Stimulated activated naive CD4-positive, alpha-beta T cell (primary cell): ENCODE results near the gene RAB11FIP3.

Source experiments
- DNase-seq, 6 experiments: peaks; one replicate each; lab custom pipeline; 2025; lab: John Stamatoyannopoulos, UW

Gene RAB11FIP3

DNA sequence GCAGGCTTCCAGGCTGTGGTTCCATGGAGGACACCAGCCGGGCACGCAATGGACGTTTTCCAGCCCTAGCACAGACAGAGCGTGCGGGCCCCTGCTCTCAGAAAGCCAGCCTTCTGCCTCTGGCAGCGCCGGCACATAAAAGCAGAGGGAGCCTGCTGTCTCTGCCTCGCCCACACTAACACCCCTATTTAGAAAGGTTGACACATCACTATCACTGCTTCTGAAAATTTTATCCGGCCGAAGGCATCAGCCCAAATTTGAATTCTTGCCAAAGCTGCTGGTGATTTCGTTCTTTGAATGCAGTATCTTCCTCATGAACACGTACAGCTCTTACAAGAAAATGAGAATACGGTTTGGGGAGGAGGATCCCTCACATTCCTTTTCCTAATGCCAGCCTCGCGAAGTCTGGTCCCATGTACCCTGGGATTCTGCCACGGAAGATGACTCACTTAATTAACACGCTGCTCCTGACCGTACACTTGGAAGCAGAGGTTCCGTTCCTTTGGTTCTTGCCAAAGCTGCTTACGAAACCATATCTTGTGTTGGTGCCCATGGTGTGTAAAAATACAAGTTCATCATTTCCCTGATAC is 1.3 kb upstream of the RAB11FIP3 start:
- no peak for DNase-seq

DNA sequence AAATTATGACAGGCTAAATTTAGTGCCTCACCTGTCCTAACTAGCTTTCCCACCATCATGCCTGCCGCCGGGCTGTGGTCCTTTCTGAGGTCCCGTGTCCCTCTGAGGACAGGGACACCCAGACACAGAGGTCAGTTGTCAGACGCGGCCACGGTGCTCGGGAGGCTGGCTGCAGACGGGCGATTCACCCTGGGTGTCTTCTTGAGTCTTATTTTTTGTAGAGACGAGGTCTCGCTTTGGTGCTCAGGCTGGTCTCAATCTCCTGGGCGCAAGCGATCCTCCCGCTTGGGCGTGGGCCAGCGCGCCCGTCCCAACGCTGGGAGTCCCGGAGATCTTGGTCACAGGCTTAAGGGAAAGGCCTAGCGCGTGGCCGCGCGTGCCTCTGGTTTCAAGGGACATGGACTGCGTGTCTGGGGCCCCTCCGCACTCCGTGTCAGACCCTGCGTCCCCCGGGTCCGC is 797 bp upstream of the RAB11FIP3 start:
- DNase-seq, result no peak

DNA sequence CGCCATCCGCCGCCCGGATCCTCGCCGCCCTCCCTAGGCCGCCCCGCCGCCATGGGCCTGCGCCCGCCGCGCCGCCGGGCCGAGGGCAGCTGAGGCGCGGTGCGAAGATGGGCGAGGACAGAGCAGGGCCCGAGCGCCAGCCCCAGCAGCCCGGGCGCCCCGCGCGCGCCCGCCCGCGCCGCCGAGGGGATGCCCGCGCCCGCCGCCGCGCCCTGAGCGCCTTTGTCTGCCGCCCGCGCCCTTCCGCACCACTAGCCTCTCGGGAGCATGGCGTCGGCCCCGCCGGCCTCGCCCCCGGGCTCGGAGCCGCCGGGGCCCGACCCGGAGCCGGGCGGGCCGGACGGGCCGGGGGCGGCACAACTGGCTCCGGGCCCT is 278 bp downstream of the RAB11FIP3 start:
- DNase-seq, result peak in 4 of 6 experiments; percentile 36 to 76 (median 52)

DNA sequence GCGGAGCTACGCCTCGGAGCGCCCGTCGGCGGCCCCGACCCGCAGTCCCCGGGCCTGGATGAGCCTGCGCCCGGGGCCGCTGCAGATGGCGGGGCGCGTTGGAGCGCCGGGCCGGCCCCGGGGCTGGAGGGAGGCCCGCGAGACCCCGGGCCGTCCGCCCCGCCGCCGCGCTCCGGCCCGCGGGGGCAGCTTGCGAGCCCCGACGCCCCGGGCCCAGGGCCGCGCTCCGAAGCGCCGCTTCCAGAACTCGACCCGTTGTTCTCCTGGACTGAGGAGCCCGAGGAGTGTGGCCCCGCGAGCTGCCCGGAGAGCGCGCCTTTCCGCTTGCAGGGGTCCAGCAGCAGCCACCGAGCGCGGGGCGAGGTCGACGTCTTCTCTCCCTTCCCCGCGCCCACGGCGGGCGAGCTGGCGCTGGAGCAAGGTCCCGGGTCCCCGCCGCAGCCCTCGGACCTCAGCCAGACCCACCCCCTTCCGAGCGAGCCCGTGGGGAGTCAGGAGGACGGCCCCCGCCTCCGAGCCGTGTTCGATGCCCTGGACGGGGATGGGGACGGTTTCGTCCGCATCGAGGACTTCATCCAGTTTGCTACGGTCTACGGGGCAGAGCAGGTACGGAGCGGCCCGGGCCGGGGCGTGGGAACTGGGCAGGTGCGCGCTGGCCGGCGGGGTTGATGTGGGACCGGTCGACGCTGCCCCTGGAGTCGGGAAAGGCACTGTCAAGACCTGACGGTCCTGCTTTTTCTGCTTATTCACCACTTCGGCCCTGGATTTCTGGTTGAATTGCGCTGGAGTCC is 861 bp downstream of the RAB11FIP3 start:
- peak in 3 of 6 experiments; percentile 1 to 20 (median 10) for DNase-seq

DNA sequence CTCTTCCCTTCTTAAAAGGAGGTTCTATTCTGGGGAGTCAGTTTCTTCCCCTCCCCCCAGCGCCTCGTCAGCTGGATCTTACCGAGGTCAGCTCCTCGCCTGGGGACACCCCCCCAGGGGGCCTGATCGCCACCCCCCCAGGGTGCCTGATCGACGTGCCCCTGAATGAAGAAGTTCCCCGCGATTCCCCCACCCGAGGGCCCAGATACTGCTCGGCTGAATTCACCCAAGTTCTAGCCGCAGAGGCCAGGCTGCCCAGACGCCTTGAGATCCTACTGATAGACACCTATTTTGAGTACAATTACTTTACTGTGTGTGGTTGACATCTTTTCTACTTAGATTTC is 1.4 kb downstream of the RAB11FIP3 start:
- DNase-seq, result peak in 1 of 6 experiments; percentile 4

DNA sequence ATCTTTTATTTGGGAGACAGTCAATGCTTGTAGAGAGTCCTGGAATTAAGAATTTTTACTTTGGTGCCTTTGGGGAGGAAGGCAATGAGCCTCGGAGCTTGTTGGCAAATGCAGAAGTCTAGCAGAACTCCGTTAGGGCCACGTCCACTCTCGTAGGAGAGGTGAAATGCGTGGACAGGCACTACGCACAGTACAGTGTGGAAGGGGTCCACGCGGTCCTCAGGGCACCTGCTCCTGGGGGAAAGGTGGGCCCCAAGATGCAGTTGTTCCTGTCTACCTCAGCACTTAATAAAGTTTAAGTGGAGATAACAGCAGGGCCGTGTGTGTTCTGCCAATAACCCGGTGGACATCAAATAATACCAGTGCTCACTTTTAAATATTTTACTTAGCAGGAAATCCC is 1.8 kb downstream of the RAB11FIP3 start:
- no peak for DNase-seq

DNA sequence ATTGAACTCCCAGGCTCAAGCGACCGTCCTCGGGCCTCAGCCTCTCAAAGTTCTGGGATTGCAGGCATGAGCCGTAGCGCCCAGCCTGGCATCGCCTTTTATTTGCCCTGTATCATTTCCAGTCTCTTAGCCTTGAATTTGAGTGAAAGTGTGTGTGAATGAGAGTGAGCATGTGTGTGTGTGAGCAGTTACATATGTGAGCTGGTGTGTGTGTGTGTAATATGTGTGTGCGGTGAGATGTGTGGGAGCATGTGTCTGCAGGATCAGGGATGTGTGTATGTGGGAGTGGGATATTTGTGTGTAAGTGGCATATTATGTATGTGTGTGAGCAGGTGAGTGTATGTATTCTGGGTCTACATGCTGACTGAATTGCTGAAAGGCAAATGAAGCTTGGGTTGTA is 5.5 kb downstream of the RAB11FIP3 start:
- DNase-seq, result no peak

DNA sequence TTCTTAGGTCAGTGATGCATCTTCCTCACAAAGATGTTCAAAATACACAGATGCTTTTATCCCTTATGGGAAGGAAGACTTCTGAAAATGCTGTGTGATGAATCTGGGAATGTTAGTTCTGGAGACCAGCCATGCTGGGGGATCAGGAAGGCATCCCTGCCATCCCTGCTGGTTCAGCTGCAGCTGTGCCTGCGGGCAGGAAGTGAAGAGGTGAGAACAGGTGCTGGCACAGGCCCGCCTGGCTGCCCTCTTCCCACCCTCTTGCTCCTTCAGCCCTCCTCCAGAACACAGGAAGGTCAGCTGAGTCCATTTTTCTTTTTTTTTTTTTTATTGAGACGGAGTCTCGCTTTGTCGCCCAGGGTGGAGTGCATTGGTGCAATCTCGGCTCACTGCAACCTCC is 15.2 kb downstream of the RAB11FIP3 start:
- DNase-seq, result no peak

DNA sequence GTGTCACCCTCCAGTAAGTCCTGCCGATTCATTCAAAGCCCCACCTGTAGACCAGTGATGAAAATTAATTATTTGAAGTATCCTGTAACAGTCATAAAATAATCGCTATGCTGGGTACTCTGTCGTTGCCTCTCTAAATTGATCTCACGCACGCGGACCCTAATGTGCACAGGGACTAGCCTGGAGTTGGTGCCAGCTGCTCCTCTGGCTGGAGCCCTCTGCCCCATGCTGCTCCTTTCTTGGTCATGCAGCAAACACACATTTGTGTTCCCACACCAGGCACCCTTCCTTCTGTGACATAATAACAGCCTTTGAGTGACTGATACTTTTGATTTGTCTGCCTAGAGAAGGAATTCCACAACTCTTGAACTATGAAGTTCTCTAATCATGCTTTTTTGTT is 16.0 kb downstream of the RAB11FIP3 start:
- no peak for DNase-seq

DNA sequence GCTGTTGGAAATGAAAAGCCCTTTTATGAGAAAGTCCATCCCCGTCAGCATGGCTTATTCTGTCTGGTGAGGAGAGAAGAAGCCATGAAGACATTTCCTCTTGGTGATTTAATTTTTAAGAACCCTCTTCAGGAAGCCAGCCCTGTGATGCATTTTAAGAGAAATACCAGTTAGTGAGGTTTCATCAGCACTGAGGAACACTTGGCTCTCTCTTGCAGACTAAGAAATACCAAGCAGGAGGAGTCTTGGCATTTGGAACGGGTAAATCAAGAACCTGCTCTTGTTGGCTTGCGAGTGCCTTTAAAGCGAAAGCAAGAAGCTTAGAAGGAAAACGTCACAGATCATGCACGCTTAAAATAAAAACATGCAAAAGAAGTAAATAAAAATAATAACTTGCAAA is 17.5 kb downstream of the RAB11FIP3 start:
- no peak for DNase-seq

DNA sequence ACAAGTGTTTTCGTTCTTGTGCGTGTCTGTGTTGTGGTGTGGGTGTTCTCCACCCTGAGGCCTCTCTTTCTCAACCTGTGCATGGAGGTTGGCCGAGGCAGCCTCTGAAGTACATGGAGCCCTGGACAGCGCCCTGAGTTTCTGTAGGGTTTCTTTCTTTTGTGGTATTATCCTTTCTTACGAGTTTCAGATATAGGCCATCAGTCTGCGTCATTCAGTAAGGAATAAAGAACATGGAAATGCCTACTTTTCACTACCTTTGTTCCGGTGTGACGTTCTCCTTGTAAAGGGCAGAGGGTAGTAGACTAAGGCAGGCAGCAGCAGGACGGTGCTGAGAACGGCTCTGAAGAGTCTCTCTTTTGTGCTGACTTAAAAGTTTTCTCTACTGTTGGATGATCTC is 18.6 kb downstream of the RAB11FIP3 start:
- DNase-seq, result no peak

DNA sequence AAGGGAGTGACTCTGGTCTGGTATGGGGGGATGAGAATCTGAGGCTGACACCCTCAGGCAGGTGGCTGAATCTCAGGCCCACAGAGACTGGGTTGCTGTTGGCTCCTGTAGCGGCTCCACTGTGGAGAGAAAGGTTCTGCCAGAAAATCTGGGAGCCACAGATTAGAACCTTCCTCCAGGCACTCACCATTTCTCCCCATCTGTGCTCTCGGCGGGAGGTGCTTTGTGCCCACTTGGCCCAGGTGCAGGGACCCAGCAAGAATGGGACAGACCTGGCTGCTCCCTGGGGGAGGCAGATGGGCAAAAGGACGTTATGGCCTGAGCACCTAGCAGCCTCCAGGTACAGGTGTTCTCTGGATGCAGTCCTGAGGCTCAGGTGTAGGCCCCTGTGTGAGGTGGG is 20.1 kb downstream of the RAB11FIP3 start:
- DNase-seq, result no peak

DNA sequence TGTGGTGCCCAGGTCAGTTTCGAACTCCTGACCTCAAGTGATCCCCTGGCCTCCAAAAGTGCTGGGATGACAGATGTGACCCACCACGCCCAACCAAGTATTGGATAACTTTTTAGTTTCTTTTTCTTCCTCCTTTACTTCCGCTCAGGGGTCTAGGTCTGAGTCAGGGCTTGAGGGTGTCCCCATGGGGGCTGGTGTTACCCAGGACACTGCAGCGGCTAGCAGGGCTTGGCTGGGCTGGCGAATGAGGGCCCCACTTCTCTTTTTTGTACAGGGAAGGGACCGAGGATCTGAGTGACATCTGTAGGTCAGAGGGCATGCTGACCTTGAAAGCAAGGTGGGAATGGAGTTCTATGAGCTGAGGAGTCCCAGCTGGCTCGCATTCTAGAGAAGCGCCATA is 24.9 kb downstream of the RAB11FIP3 start:
- DNase-seq, result no peak

DNA sequence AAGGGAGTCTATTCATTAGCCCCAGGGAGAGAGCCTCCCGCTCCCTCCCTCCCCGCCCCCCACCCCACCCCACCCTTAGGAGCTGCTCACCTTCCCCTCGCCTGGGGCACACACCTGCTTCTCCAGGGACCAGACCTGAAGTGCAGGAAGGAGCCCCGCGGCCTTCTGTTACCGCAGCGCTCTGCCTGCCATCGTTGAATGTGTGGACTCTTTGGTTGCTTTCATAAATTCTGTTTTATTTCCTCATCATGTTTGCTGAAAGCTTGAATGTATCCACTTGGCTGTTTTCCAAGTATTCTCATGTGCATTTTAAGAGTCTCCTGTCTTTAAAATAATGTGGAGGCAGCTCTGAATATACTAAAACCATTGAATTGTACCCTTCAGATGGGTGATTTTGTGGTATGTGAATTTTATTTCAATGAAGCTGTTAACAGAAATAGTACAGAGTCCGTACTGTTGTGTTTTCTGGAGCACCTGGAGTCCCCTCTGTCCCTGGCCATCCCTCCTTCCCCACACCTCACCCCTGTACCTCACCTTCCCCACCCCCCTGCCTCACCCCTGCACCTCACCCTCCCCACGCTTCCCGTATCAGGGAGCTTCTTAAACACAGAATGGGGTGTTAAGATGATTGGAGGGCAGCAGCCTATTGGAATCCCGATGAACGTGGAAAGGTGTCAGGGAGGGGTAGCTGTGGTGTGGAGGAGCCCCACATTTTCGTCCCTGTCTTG is 25.5 kb downstream of the RAB11FIP3 start:
- DNase-seq, result no peak

DNA sequence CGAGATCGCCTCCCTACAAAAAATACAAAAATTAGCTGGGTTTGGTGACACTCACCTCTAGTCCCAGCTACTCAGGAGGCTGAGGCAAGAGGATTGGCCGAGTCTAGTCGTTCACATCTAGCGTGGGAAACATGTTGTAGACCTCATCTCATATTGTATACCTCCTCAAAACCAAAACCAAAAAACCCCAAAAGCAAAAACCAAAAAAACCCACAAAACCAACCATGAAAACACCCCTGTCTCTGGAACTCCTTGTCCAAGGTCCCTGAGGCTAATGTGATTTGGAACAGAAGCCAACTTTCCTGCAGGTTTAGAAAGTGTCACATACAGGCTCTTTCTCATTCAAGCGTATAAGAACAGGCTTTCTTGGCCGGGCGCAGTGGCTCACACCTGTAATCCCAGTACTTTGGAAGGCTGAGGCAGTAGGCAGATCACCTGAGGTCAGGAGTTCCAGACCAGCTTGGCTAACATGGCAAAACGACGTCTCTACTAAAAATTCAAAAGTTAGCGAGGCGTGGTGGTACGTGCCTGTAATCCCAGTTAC is 29.0 kb downstream of the RAB11FIP3 start:
- DNase-seq, result no peak

DNA sequence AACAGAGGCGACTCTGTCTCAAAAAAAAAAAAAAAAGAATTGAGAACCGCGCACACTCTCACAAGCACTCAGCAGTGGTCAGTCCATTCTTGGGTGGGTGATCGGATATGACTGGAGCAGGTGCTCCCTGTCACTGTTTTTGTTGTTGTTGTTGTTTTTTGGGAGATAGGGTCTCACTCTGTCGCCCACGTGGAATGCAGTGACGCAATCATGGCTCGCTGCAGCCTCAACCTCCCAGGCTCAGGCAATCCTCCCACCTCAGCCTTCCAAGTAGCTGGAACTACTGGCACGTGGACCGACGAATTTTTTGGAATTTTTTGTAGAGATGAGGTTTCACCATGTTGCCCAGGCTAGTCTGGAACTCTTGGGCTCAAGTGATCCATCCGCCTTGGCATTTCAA is 30.0 kb downstream of the RAB11FIP3 start:
- no peak for DNase-seq

DNA sequence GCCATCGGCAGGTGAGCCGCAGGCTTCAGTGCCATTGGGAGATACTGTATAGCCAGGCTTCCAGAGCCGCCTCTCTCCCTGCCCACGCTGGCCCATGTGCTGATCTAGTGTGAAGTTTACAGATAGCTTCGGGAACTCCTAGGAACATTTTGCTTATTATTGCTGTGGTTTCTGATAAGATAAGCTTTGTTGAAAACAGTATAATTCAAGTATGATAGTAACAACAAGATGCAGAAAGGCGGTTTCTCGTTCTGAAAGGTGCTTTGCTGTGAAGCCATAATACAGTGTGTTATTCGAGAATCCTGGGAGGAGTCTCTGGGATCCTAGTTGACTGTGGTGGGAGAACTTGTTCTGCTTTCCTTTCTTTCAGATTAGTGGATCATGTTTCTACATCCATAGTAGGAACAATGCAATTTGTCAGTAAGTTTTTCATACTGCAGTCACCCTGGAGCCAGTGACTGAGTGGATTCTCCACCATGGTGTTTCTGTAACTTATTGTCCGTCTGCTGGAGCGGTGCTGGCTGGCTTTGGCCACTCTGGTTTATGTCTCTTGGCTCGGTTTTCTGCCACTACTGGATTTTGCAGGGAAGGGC is 31.5 kb downstream of the RAB11FIP3 start:
- no peak for DNase-seq

DNA sequence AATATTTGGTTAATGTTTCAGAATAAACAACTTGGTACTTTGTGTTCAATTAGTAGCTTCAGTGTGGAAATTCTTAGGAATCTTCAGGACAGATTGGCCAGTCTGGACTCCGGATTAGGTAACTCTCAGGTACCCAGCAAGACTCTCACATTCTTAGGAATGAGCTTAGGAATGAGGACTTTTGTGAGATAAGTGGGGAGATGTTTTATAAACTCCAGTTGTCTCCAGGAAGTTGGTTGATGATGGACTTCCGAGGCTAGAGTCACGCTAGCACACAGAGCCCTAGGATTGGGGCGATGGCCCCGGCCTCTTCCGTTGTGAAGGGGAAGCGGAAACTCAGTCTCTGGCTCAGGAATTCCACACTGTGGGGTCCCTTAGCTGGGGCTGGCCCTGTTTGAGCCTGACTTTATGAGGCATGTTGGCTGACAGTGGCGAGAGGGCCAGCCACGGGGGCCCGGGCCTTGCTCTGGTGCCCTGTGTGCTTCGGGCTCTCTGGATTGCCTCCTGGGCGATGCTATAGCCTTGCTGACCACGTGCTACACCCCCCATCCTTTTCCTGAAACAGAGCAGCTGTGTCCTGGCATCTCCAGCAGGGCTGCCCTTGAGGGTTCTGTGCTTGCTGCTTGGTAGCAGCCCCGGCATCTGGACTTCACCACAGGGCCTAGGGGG is 32.4 kb downstream of the RAB11FIP3 start:
- no peak for DNase-seq

DNA sequence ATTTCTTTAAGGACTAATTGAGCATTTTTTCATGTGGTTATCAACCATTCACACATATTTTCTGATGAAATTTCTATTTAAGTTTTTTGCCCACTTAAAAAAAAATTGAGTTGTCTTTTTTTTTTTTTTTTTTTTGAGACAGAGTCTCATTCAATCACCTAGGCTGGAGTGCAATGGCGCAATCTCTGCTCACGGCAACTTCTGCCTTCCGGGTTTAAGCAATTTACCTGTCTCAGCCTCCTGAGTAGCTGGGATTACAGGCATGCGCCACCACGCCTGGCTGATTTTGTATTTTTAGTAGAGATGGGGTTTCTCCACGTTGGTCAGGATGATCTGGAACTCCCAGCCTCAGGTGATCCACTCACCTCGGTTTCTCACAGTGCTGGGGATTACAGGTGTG is 34.3 kb downstream of the RAB11FIP3 start:
- no peak for DNase-seq

DNA sequence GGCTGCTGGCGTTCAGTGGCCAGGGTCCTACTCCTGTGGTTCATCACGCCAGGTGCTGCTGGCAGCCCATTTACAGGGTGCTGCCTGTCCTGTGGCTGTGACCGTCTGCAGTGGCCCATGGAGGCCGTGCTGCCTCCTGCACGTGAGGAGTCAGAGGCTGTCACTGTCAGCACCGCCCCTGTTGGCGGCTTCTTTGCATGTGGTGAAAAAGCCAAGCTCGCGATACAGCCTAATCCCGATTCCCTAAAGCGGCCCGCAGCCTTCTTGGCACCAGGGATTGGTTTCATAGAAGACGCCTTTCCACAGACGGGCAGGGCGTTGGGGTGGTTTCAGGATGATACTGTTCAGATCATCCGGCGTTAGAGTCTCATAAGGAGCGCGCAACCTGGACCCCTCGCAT is 35.3 kb downstream of the RAB11FIP3 start:
- no peak for DNase-seq

DNA sequence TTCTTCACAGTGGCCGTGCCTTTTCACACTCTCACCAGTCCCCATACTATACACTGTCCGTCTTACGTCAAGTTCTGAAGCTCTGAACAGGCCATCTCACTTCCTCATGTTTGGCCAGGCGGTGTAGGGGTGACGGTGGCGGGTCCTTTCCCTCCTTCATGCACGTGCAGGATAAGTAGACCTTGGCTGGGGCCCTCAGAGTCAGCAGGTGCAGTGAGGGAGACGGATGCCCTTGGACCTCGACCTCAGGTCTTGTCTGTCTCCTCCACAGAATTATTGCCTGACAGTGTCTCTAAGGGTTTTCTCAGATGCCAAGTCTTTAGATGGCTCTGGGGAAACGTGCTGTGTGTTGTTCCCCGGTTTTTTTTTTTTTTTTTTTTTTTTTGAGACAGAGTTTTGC is 37.6 kb downstream of the RAB11FIP3 start:
- DNase-seq, result no peak

DNA sequence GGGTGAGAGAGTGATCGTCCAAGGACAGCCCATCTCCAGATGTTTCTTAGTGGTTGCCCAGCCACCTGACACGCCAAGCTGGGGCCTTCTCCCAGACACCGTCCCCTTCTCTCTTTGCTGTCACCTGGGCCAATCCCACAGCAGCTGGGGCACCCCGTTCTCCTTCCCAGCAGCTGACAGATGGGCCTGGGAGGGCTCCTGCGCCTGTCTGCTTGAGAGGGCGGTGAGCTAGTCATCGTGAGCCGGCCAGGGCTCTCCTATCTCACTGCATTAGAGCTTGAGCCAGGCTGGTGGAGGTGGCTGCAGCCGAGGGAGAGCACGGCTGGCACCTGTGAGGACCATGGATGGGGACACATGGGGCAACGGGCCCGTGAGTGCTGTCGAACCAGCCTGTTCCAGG is 41.2 kb downstream of the RAB11FIP3 start:
- no peak for DNase-seq
